MCF 10A (cell line): Measurements from ENCODE around the gene MARCO. TPM values are rescaled to one million over a fixed set of nuclear protein-coding genes. Genes with fewer than 3 reads are reported as not detected.
"Not testable (repeated sequence)": the region's sequence is repeated elsewhere in the genome, so short reads cannot be mapped to it uniquely, and the experiment has no call there.

Source experiments
- BruUV-seq: library from RNA; stranded (reverse); fragments of 400-500 nt; replicated peaks from 2 replicates; lab custom pipeline; 2021; lab: Mats Ljungman, UMichigan
- CTCF ChIA-PET: fragments of 300-600 bp; sonication (Branson Sonifier 250); formaldehyde crosslinking; extraction: SDS; loops from one replicate; lab custom pipeline; 2021; ENCODE audit warnings: antibody characterized with exemption, inconsistent platforms; lab: Yijun Ruan, JAX
- POLR2A ChIA-PET: fragments of 300-600, 350-650 bp; sonication (Branson Sonifier 250); formaldehyde crosslinking; extraction: SDS; loops from one replicate; lab custom pipeline; 2020; ENCODE audit warnings: antibody characterized with exemption, inconsistent platforms; lab: Yijun Ruan, JAX
- DNase-seq: peaks from one replicate; pipeline ENCODE4 v3.0.0-alpha.2; 2018; ENCODE audit not compliant: unreplicated experiment
- H3K27ac Mint-ChIP-seq: one replicate; pipeline ENCODE4 v1.8.0; 2022; ENCODE audit warnings: mild to moderate bottlenecking, low read depth, mixed read lengths; ENCODE audit not compliant: unreplicated experiment
- H3K27me3 Mint-ChIP-seq: one replicate; pipeline ENCODE4 v1.8.0; 2022; ENCODE audit warnings: mixed read lengths; ENCODE audit not compliant: insufficient read depth, unreplicated experiment
- H3K36me3 Mint-ChIP-seq: one replicate; pipeline ENCODE4 v1.8.0; 2022; ENCODE audit warnings: mild to moderate bottlenecking, moderate library complexity, mixed read lengths; ENCODE audit not compliant: insufficient read depth, unreplicated experiment
- H3K4me1 Mint-ChIP-seq: one replicate; pipeline ENCODE4 v1.8.0; 2022; ENCODE audit warnings: mixed read lengths; ENCODE audit not compliant: insufficient read depth, unreplicated experiment
- H3K4me3 Mint-ChIP-seq: one replicate; pipeline ENCODE4 v1.8.0; 2022; ENCODE audit warnings: mild to moderate bottlenecking, moderate library complexity, mixed read lengths; ENCODE audit not compliant: unreplicated experiment
- H3K9me3 Mint-ChIP-seq: one replicate; pipeline ENCODE4 v1.8.0; 2022; ENCODE audit warnings: mixed read lengths; ENCODE audit not compliant: unreplicated experiment
- intact Hi-C: fragments of 100-400 bp; cut with micrococcal nuclease; formaldehyde crosslinking; loops from 2 replicates; pipeline ENCODE4 v1.14.1; 2022
- total RNA-seq: library from RNA; stranded (reverse); gene quantifications from 2 replicates; pipeline ENCODE4 v1.2.3, GENCODE V29; 2022
- TF ChIP-seq, protein P1 (sequence below): fragments of 200-600 bp; IDR thresholded peaks from one replicate; pipeline ENCODE4 v1.8.0; 2022; ENCODE audit warnings: antibody characterized with exemption, mild to moderate bottlenecking; ENCODE audit not compliant: unreplicated experiment

Gene MARCO
- total RNA-seq, 1 experiment from 2014 or later = 1.5 TPM

DNA sequence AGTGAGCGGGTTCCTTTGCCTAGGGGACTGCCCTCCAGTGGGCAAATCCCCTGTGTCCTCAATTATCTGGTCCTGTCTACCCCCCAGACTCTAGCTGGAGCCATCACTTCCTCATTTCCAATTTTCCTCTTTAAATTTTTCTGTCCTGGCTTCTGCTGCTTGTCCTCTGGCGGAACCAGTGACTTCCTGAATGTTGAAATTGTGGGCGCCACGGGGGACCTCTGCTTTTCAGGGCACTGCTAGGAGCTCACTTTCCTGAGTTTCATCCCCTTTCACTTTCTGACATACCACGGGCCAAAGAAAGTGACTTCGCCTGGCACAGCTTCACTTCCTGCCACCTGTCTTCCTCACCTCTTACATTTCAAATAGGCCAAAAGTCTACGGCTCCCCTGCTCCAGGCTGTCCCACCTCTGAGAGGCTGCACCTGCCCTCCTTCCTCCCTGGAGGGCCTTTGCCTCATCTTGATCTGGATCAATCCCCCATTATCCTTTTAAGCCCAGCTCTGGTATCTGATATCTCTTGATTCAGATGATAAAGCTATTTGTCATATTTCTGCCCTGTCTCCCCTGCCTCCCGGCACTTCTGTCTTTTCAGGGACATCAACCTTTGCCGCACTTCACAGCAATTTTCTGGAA, 1.4 kb upstream of the MARCO start:
- peaks cover under 1% of the 10 kb centered on the region for H3K4me1 Mint-ChIP-seq
- DNase-seq = no peak
- no peak overlapping the region for H3K4me3 Mint-ChIP-seq
- peaks cover 28% of the 10 kb centered on the region for H3K27me3 Mint-ChIP-seq
- no TSS peak for BruUV-seq
- TF ChIP-seq, protein P1, sequence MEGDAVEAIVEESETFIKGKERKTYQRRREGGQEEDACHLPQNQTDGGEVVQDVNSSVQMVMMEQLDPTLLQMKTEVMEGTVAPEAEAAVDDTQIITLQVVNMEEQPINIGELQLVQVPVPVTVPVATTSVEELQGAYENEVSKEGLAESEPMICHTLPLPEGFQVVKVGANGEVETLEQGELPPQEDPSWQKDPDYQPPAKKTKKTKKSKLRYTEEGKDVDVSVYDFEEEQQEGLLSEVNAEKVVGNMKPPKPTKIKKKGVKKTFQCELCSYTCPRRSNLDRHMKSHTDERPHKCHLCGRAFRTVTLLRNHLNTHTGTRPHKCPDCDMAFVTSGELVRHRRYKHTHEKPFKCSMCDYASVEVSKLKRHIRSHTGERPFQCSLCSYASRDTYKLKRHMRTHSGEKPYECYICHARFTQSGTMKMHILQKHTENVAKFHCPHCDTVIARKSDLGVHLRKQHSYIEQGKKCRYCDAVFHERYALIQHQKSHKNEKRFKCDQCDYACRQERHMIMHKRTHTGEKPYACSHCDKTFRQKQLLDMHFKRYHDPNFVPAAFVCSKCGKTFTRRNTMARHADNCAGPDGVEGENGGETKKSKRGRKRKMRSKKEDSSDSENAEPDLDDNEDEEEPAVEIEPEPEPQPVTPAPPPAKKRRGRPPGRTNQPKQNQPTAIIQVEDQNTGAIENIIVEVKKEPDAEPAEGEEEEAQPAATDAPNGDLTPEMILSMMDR = no peak
- ChIA-PET CTCF (interaction anchor here (1.0 kb wide), 1 partner anchor 59 kb away, joined by 5 read pairs; no protein-coding TSS in a partner anchor), POLR2A (no interaction called here)
- H3K36me3 Mint-ChIP-seq = no peaks in the 10 kb centered on the region
- no peaks in the 10 kb centered on the region for H3K9me3 Mint-ChIP-seq
- H3K27ac Mint-ChIP-seq = no peak overlapping the region
- intact Hi-C loops = no loop called here

DNA sequence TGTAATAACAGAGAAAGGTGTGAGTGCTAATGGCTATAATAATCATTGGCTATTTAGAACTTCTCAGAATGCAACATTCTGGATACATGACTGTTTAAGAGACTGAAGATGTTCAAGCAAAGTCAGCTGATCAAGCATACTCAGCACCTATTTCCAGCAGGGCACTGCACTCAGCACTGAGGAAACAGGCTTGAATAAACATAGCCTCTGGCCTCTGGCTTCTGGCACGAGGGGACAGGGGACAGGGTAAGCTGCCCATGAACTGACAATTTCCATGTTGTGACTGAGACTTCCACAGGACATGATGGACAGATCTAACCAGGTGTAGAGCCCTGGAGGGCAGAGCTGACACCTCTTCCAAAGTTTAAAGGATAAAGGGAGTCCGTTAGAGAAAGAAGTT, 1.3 kb downstream of the MARCO start:
- CTCF ChIA-PET = no interaction called here
- Mint-ChIP-seq H3K4me3 (no peak overlapping the region), H3K27ac (no peak overlapping the region), H3K27me3 (peaks cover 28% of the 10 kb centered on the region), H3K9me3 (no peaks in the 10 kb centered on the region), H3K4me1 (peaks cover 9% of the 10 kb centered on the region), H3K36me3 (no peaks in the 10 kb centered on the region)
- TF ChIP-seq, protein P1 = no peak
- no TSS peak for BruUV-seq
- intact Hi-C loops = no loop called here
- DNase-seq = no peak
- POLR2A ChIA-PET = no interaction called here

DNA sequence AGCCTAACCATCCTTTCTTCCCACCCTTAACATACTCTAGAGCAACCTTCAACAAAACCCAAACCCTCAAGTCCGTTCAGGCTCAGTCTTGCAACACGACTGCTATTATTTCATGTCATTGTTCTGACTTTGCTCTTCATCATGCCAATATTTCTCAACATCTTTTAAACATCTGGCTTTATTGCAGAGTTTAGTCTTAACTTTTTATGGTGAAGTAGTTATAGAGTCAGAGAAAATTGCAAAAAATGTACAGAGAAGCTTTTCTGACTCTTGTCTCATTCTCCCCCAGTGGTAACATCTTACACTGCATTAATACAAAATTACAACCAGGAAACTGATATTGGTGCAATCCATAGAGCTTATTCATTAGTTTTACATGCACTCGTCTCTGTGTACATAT, 3.9 kb downstream of the MARCO start:
- ChIA-PET POLR2A (no interaction called here), CTCF (interaction anchor here (0.5 kb wide), 1 partner anchor 23 kb away, joined by 3 read pairs; no protein-coding TSS in a partner anchor)
- Mint-ChIP-seq H3K36me3 (no peaks in the 10 kb centered on the region), H3K27me3 (peaks cover 22% of the 10 kb centered on the region), H3K9me3 (no peaks in the 10 kb centered on the region), H3K4me1 (peaks cover 9% of the 10 kb centered on the region), H3K27ac (no peak overlapping the region), H3K4me3 (no peak overlapping the region)
- DNase-seq = peak; percentile 22
- no TSS peak for BruUV-seq
- intact Hi-C loops = no loop called here
- TF ChIP-seq, protein P1 = no peak

DNA sequence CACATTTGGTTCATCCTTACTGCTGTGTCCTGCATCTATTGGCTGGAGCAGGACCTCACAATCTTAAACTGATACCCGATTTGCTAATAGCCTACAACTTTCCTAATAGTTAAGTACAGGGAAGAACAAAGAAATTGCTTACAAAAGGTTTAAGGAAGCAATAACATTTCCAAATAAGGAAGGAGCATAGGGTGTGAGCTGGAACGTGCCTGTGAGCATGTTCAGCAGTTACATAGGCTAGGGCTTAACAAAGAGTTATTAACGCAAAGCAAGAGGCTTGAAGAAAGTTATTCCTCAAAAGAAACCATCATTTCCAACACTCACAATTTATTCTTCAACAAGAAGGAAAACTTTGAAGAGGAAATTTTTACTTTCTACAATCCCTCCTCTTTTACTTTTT, 6.3 kb downstream of the MARCO start:
- CTCF ChIA-PET, H3K4me3 Mint-ChIP-seq, H3K27ac Mint-ChIP-seq, POLR2A ChIA-PET, BruUV-seq, H3K9me3 Mint-ChIP-seq, DNase-seq, H3K4me1 Mint-ChIP-seq, H3K36me3 Mint-ChIP-seq, H3K27me3 Mint-ChIP-seq, intact Hi-C loops: not testable (repeated sequence)
